ENCODE measurements around the gene FMN2. TPM values are rescaled to one million over a fixed set of nuclear protein-coding genes. Genes with fewer than 3 reads are reported as not detected.

The FMN2 gene
- total RNA-seq, 1 experiment from 2014 or later = not detected

GRCh38 chr1:240241278-240241677 is 149.6 kb downstream of the FMN2 start:
- H3K27ac ChIP-seq = no peak overlapping the region
- intact Hi-C loops (cut with micrococcal nuclease; ENCODE audit: unreplicated experiment) = no loop called here
- TF ChIP-seq CTCF (conservative IDR thresholded peaks at IDR 0.05) (no peak), EZH2 (IDR thresholded peaks at IDR 0.05; ENCODE audit: low read depth) (no peak)
- no peaks in the 10 kb centered on the region for H3K4me1 ChIP-seq (replicated peaks; ENCODE audit: insufficient read depth)
- H3K27me3 ChIP-seq (ENCODE audit: insufficient read depth, low read depth) = no peaks in the 10 kb centered on the region
- H3K9me2 ChIP-seq (ENCODE audit: insufficient read depth) = no peaks in the 10 kb centered on the region; the same call in 1 of the 2 replicates
- no peaks in the 10 kb centered on the region for H4K20me1 ChIP-seq (ENCODE audit: insufficient read depth)
- no peak for DNase-seq
- no peaks in the 10 kb centered on the region for H3K36me3 ChIP-seq (ENCODE audit: low read depth)
- no TSS peak for BruUV-seq (replicated peaks)
- POLR2A ChIA-PET (ENCODE audit: unreplicated experiment) = no interaction called here
- H3K4me3 ChIP-seq = no peak overlapping the region
- no peak overlapping the region for H3K4me2 ChIP-seq
- no peaks in the 10 kb centered on the region for H3F3A ChIP-seq (ENCODE audit: insufficient read depth, low read depth)
- H2AFZ ChIP-seq = no peak overlapping the region
- CTCF ChIA-PET = no interaction called here
- no peaks in the 10 kb centered on the region for H3K79me2 ChIP-seq (ENCODE audit: low read depth)
- no peaks in the 10 kb centered on the region for H3K9me3 ChIP-seq (ENCODE audit: insufficient read depth, low read depth)

GRCh38 chr1:240242601-240243144 is 151.0 kb downstream of the FMN2 start:
- Histone ChIP-seq H3K4me3 (no peak overlapping the region), H3K4me2 (no peak overlapping the region), H3K4me1 (replicated peaks; ENCODE audit: insufficient read depth) (no peaks in the 10 kb centered on the region), H3K9me3 (ENCODE audit: insufficient read depth, low read depth) (no peaks in the 10 kb centered on the region), H3K9me2 (ENCODE audit: insufficient read depth) (no peaks in the 10 kb centered on the region; the same call in 1 of the 2 replicates), H3F3A (ENCODE audit: insufficient read depth, low read depth) (no peaks in the 10 kb centered on the region), H2AFZ (no peak overlapping the region), H3K27me3 (ENCODE audit: insufficient read depth, low read depth) (no peaks in the 10 kb centered on the region), H3K27ac (no peak overlapping the region), H3K36me3 (ENCODE audit: low read depth) (no peaks in the 10 kb centered on the region), H4K20me1 (ENCODE audit: insufficient read depth) (no peaks in the 10 kb centered on the region), H3K79me2 (ENCODE audit: low read depth) (no peaks in the 10 kb centered on the region)
- ChIA-PET POLR2A (ENCODE audit: unreplicated experiment) (no interaction called here), CTCF (no interaction called here)
- no peak for TF ChIP-seq EZH2 (IDR thresholded peaks at IDR 0.05; ENCODE audit: low read depth)
- TF ChIP-seq CTCF (conservative IDR thresholded peaks at IDR 0.05) = no peak
- no TSS peak for BruUV-seq (replicated peaks)
- no peak for DNase-seq
- intact Hi-C loops (cut with micrococcal nuclease; ENCODE audit: unreplicated experiment) = no loop called here

GRCh38 chr1:240244968-240245628 is 153.4 kb downstream of the FMN2 start:
- intact Hi-C loops (cut with micrococcal nuclease; ENCODE audit: unreplicated experiment) = no loop called here
- DNase-seq = no peak
- no peaks in the 10 kb centered on the region for H3K27me3 ChIP-seq (ENCODE audit: insufficient read depth, low read depth)
- no peaks in the 10 kb centered on the region for H3K9me3 ChIP-seq (ENCODE audit: insufficient read depth, low read depth)
- H2AFZ ChIP-seq = no peak overlapping the region
- no peaks in the 10 kb centered on the region for H3K4me1 ChIP-seq (replicated peaks; ENCODE audit: insufficient read depth)
- TF ChIP-seq CTCF (conservative IDR thresholded peaks at IDR 0.05) (no peak), EZH2 (IDR thresholded peaks at IDR 0.05; ENCODE audit: low read depth) (no peak)
- H3K27ac ChIP-seq = no peak overlapping the region
- no peaks in the 10 kb centered on the region for H3F3A ChIP-seq (ENCODE audit: insufficient read depth, low read depth)
- H3K9me2 ChIP-seq (ENCODE audit: insufficient read depth) = no peaks in the 10 kb centered on the region; the same call in 1 of the 2 replicates
- H3K4me3 ChIP-seq = no peak overlapping the region
- H3K79me2 ChIP-seq (ENCODE audit: low read depth) = no peaks in the 10 kb centered on the region
- no TSS peak for BruUV-seq (replicated peaks)
- H3K4me2 ChIP-seq = no peak overlapping the region
- no peaks in the 10 kb centered on the region for H4K20me1 ChIP-seq (ENCODE audit: insufficient read depth)
- H3K36me3 ChIP-seq (ENCODE audit: low read depth) = no peaks in the 10 kb centered on the region
- CTCF ChIA-PET = no interaction called here
- POLR2A ChIA-PET (ENCODE audit: unreplicated experiment) = no interaction called here
